Natural killer cell (primary cell): ENCODE data around the gene COQ3. TPM values are rescaled to one million over a fixed set of nuclear protein-coding genes. Genes with fewer than 3 reads are reported as not detected.

ENCODE experiments used
- ATAC-seq, 3 donors: fragments of 150-1000 bp in 2 of 3; fragments of 200-7000 bp in 1 of 3; cut with Tn5 transposase; 1 replicate in 1 of 3; 2 replicates in 2 of 3; pipeline ENCODE4 v1.10.0; 2021; ENCODE audit warnings: mild to moderate bottlenecking in 2 of 3, moderate library complexity in 2 of 3
- DNase-seq, 2 donors: peaks; one replicate each; pipeline versions ENCODE4 v3.0.0 to v3.0.0-alpha.2; 2013 to 2021; ENCODE audit warnings: mixed read lengths in 1 of 2
- H3K27ac ChIP-seq: one replicate; pipeline ENCODE4 v1.5.1; 2013; ENCODE audit warnings: mild to moderate bottlenecking, low read length
- H3K27me3 ChIP-seq: one replicate; pipeline ENCODE4 v1.6.1; 2013; ENCODE audit warnings: low read length; ENCODE audit not compliant: control insufficient read depth, insufficient read depth
- H3K36me3 ChIP-seq: one replicate; pipeline ENCODE4 v1.6.1; 2013; ENCODE audit warnings: low read length; ENCODE audit not compliant: control insufficient read depth, insufficient read depth
- H3K4me1 ChIP-seq: one replicate; pipeline ENCODE4 v1.6.1; 2013; ENCODE audit warnings: low read length; ENCODE audit not compliant: control insufficient read depth, insufficient read depth
- H3K4me3 ChIP-seq: one replicate; pipeline ENCODE4 v1.5.1; 2013; ENCODE audit warnings: low read length
- H3K9me3 ChIP-seq: one replicate; pipeline ENCODE4 v1.6.1; 2013; ENCODE audit warnings: low read length; ENCODE audit not compliant: control insufficient read depth, insufficient read depth
- H3K27ac Mint-ChIP-seq, 2 donors: one replicate each; pipeline ENCODE4 v1.8.0; 2022; ENCODE audit warnings: mild to moderate bottlenecking in 2 of 2, mixed read lengths in 2 of 2, moderate library complexity in 1 of 2
- H3K27me3 Mint-ChIP-seq, 2 donors: one replicate each; pipeline ENCODE4 v1.8.0; 2022; ENCODE audit warnings: low read depth in 2 of 2, mixed read lengths in 2 of 2
- H3K36me3 Mint-ChIP-seq: one replicate; pipeline ENCODE4 v1.8.0; 2022; ENCODE audit warnings: mixed read lengths
- H3K4me1 Mint-ChIP-seq, 2 donors: one replicate each; pipeline ENCODE4 v1.8.0; 2022; ENCODE audit warnings: mixed read lengths in 2 of 2
- H3K4me3 Mint-ChIP-seq: one replicate; pipeline ENCODE4 v1.8.0; 2022; ENCODE audit warnings: mild to moderate bottlenecking, moderate library complexity, mixed read lengths
- H3K9me3 Mint-ChIP-seq, 2 donors: one replicate each; pipeline ENCODE4 v1.8.0; 2022; ENCODE audit warnings: mixed read lengths in 2 of 2
- CTCF ChIP-seq: fragments of 200-600 bp; IDR thresholded peaks from one replicate; pipeline ENCODE4 v1.8.0; 2022; ENCODE audit warnings: antibody characterized with exemption
- WGBS: methylation state at CpG from one replicate; pipeline ENCODE4 v1.1.7; 2013; ENCODE audit warnings: missing lambda C conversion rate; ENCODE audit not compliant: insufficient coverage; 5-methylcytosine and 5-hydroxymethylcytosine counted together
- intact Hi-C: fragments of 100-400 bp; cut with micrococcal nuclease; formaldehyde crosslinking; loops from one replicate; pipeline ENCODE4 v1.14.2; 2022
- total RNA-seq, 4 donors: library from RNA; stranded (reverse); fragments of 120-200 nt in 1 of 4; gene quantifications; one replicate each; pipeline versions ENCODE4 v1.2.3 to v1.2.4, GENCODE V29; 2013 to 2022

The COQ3 gene
- total RNA-seq, 3 donors from 2014 or later (not counting 1 experiment from before 2014, with no cell fraction given), result 2.5 to 3.7 (median 2.6) TPM

DNA sequence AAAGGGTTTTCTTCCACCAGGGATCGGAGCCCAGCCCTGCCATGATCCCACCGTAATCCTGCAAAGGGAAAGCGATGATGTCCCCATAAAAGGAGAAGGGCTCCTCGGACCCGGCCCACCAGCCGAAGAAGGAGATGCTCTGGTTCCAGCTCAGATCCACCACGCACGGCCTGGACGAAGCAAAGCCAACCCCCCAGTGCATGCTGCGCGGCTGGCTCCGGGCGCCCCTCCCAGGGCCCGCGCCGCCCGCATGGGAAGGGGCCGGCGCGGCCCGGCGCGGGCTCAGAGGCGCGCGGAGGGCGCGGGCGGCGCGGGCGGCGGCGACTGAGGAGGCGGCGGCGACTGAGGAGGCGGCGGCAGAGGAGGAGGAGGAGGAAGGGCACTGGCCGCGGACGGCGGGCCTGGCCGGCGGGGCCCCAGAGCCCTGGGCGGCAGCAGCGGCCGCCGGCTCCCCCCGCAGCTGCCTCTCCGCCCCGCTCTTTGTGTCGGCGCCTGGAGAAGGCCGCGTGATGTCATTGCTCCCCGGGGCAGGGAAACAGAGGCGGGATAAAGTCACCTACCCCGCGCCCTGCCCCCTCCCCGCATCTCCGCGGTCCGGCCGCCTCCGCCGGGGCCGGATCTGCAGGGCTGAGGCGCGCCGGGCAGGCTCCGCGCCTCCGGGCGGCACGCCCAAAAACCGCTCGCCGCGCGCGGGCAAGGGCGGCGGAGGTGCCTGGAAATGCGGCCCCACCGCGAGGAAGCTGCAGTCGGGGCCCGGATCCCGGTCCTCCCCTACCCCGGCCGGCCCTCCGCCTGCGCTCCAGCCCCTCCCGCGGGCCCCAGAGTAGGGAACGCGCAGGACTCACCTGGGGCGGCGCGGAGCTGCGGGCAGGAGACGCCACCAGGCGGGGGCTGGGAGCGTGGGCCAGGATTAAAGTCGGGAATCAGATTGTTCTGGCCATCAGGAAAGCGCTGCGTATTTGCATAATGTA, 44.5 kb downstream of the COQ3 start, which contains the start of gene FAXC:
TSS of gene FAXC (minus strand) at position 504 of the 971 bp plus-strand sequence. CDS start at position 202, 302 bp downstream.
- H3K4me1 ChIP-seq, result no peaks in the 10 kb centered on the region
- Mint-ChIP-seq H3K36me3 (no peaks in the 10 kb centered on the region), H3K27ac (no peak within 1 kb of the TSS), H3K4me1 (no peaks in the 10 kb centered on the region), H3K4me3 (peak within 1 kb of the TSS; percentile 31), H3K27me3 (peaks cover 42 to 69% of the 10 kb centered on the region in 2 donors), H3K9me3 (no peaks in the 10 kb centered on the region)
- TF ChIP-seq CTCF, result no peak
- H3K4me3 ChIP-seq, result no peak within 1 kb of the TSS
- H3K27ac ChIP-seq, result no peak within 1 kb of the TSS
- intact Hi-C loops, result no loop called here
- no peaks in the 10 kb centered on the region for H3K9me3 ChIP-seq
- peaks cover 20% of the 10 kb centered on the region for H3K27me3 ChIP-seq
- H3K36me3 ChIP-seq, result no peaks in the 10 kb centered on the region
- 1% methylated on average over 108 of the region's 108 CpGs for WGBS
- ATAC-seq (peak in 1 of 3 donors; percentile 26), DNase-seq (no peak)

DNA sequence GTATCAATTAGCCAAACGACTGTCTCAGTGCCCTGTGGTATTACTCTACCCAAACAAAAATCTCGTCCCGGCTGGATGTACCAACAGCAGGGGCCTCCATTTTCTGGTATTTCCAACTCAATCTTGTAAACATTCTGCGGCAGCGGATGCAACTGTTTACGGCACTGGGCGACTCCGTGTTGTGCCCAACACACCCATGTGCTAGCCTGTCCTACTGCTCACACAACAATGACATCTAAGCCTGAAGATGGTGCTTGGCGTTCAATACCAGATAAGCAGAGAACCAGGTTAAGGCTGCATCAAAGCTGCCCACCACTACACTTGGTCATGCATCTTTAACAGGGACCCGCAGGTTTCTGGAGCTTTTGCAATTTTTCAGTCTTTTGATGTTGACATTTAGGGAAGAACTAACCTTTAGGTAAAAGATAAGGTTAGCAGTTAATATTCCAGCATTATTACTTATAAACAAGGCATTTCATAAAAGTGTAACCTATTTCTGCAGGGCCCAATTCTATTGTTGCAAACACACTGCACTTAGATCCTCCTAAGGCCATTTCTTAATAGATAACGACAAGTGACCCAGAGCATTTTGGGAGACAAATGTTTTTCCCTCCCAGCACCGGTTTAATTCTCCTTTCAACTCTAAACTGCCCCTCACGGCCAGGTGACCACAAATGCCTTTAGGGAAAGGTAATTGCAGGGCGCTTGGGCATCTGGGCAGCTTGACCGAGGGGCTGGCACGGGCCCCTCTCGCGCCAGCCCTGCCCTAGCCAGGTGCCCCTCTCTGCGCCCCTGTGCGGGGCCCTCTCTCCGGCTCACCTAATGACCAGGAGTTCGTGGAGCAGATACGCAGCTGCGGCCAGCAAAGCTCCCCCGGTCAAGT, 45.5 kb downstream of the COQ3 start:
- Histone ChIP-seq H3K27me3 (peaks cover 20% of the 10 kb centered on the region), H3K4me1 (no peaks in the 10 kb centered on the region), H3K27ac (no peak overlapping the region), H3K4me3 (no peak overlapping the region), H3K36me3 (no peaks in the 10 kb centered on the region), H3K9me3 (no peaks in the 10 kb centered on the region)
- H3K9me3 Mint-ChIP-seq, result no peaks in the 10 kb centered on the region
- no peak for TF ChIP-seq CTCF
- 60% methylated on average over 24 of the region's 25 CpGs for WGBS
- H3K36me3 Mint-ChIP-seq, result no peaks in the 10 kb centered on the region
- ATAC-seq (no peak), DNase-seq (no peak)
- no peaks in the 10 kb centered on the region for H3K4me1 Mint-ChIP-seq
- H3K27me3 Mint-ChIP-seq, result peaks cover 46 to 73% of the 10 kb centered on the region in 2 donors
- no peak overlapping the region for H3K27ac Mint-ChIP-seq
- no peak overlapping the region for H3K4me3 Mint-ChIP-seq
- intact Hi-C loops, result no loop called here

GRCh38 chr6:99347804-99348203, 46.2 kb downstream of the COQ3 start:
- Mint-ChIP-seq H3K27ac (no peak overlapping the region), H3K9me3 (no peaks in the 10 kb centered on the region), H3K36me3 (no peaks in the 10 kb centered on the region), H3K4me3 (no peak overlapping the region), H3K27me3 (peaks cover 43 to 74% of the 10 kb centered on the region in 2 donors), H3K4me1 (no peaks in the 10 kb centered on the region)
- H3K27ac ChIP-seq, result no peak overlapping the region
- DNase-seq (no peak), ATAC-seq (no peak)
- H3K36me3 ChIP-seq, result no peaks in the 10 kb centered on the region
- no peaks in the 10 kb centered on the region for H3K9me3 ChIP-seq
- WGBS, result 100% methylated on average over 1 of the region's 1 CpG
- peaks cover 20% of the 10 kb centered on the region for H3K27me3 ChIP-seq
- TF ChIP-seq CTCF, result no peak
- no peak overlapping the region for H3K4me3 ChIP-seq
- H3K4me1 ChIP-seq, result no peaks in the 10 kb centered on the region
- intact Hi-C loops, result no loop called here
